Islet precursor cell (in vitro differentiated cells): Measurements from ENCODE around the gene ZNF24.
A peak's percentile ranks its signal among the peaks of the same experiment; 100 is the strongest.

ENCODE experiments used
- DNase-seq: peaks from one replicate; pipeline ENCODE4 v3.0.0-alpha.2; 2018

ZNF24 gene

GRCh38 chr18:35290094-35290735 is 54.0 kb downstream of the ZNF24 start, which contains the start of gene ZSCAN30:
Gene ZSCAN30 (minus strand): TSS chr18:35290229. CDS start chr18:35264352, 25,877 bp downstream.
- peak; percentile 99 for DNase-seq

GRCh38 chr18:35289727-35290093 is 54.5 kb downstream of the ZNF24 start:
- no peak for DNase-seq

GRCh38 chr18:35289293-35289692 is 54.9 kb downstream of the ZNF24 start:
- DNase-seq, result no peak

- no peak for DNase-seq
These were observed 59.4 kb downstream of the ZNF24 start for GRCh38 chr18:35284841-35285240.

GRCh38 chr18:35283923-35284794 is 60.1 kb downstream of the ZNF24 start:
- no peak for DNase-seq

- no peak for DNase-seq
These were observed 61.9 kb downstream of the ZNF24 start for GRCh38 chr18:35282353-35282752.
